Pancreas (tissue), 10 donors: ENCODE results near the gene PDE2A. TPM values are rescaled to one million over a fixed set of nuclear protein-coding genes. Genes with fewer than 3 reads are reported as not detected.

Experiments
- ATAC-seq, 4 donors: fragments of 200-7000 bp; cut with Tn5 transposase; one replicate each; pipeline versions ENCODE4 v1.8.0 to v1.9.1; 2020; ENCODE audit warnings: mild to moderate bottlenecking in 4 of 4, moderate library complexity in 4 of 4
- DNase-seq, 6 donors: peaks; one replicate each; pipeline ENCODE4 v3.0.0-alpha.2; 2020
- FAIRE-seq: peaks from 2 replicates; lab custom pipeline; 2012; peaks lifted over from hg19 to GRCh38; lab: Jason Lieb, UNC
- H3K27ac ChIP-seq, 4 donors: fragments of 200-600 bp; sonication (generic); 1 replicate in 3 of 4; 2 replicates in 1 of 4; pipeline versions ENCODE4 v1.5.0 to v1.8.0; 2020
- H3K27me3 ChIP-seq, 4 donors: fragments of 200-600 bp; one replicate each; pipeline ENCODE4 v1.8.0; 2021
- H3K36me3 ChIP-seq, 3 donors: fragments of 200-600 bp; sonication (generic) in 1 of 3; one replicate each; pipeline versions ENCODE4 v1.5.0 to v1.8.0; 2020 to 2021
- H3K4me1 ChIP-seq, 3 donors: fragments of 200-600 bp; one replicate each; pipeline ENCODE4 v1.8.0; 2021
- H3K4me3 ChIP-seq, 4 donors: fragments of 200-600 bp; sonication (generic) in 2 of 4; one replicate each; pipeline versions ENCODE4 v1.5.0 to v1.8.0; 2020 to 2021
- H3K9me3 ChIP-seq, 4 donors: fragments of 200-600 bp; one replicate each; pipeline ENCODE4 v1.8.0; 2021
- CTCF ChIP-seq, 4 donors: fragments of 200-600 bp; sonication (generic) in 3 of 4; IDR thresholded peaks; one replicate each; pipeline versions ENCODE4 v1.5.0 to v1.8.0; 2021; ENCODE audit warnings: antibody characterized with exemption in 4 of 4
- WGBS, 2 donors: extraction: QIAGEN DNeasy Blood & Tissue Kit; methylation state at CpG; one replicate each; pipeline ENCODE4 v1.1.7; 2013; 5-methylcytosine and 5-hydroxymethylcytosine counted together
- intact Hi-C, 3 donors: fragments of 100-400 bp; cut with DNase I; formaldehyde crosslinking; loops; one replicate each; pipeline versions ENCODE4 v1.11.1 to v1.14.2; 2022
- polyA plus RNA-seq, 2 donors: library from polyadenylated mRNA; stranded (reverse); fragments of 200-250 nt; gene quantifications; one replicate each; pipeline ENCODE4 v1.2.3, GENCODE V29; 2013
- total RNA-seq, 6 donors: library from RNA; stranded (reverse); fragmentation: NEBNext Ultra II Directional in 4 of 6; extraction: Animal tissue kit (Norgen Biotek cat#: 25700) in 4 of 6; gene quantifications; one replicate each; pipeline versions ENCODE4 v1.2.1 to v1.2.4, GENCODE V29; 2021 to 2023
- donor health status: healthy with polysubstance abuse.
- donor health status: DM: no; HTN: no; CAD: no; lungs with moderate emphysema.
- donor health status: DM: no; HTN: no; CAD: no.
- donor health status: control.
- donor health status: control.
- donor health status: Bipolar disorder and iron deficiency.
- donor health status: DM: yes; HTN: yes; CAD: no.
- donor health status: DM: no; HTN: no; CAD: no.
- donor health status: DM: no; HTN: no; CAD: no.
- donor health status: DM: yes; HTN: yes; CAD: no.

PDE2A gene
- total and polyA plus RNA-seq, 8 donors = 2.1 to 16.3 (median 4.1) TPM

- Histone ChIP-seq H3K27ac (no peak overlapping the region), H3K4me3 (no peak overlapping the region), H3K4me1 (no peaks in the 10 kb centered on the region), H3K27me3 (no peaks in the 10 kb centered on the region), H3K36me3 (no peaks in the 10 kb centered on the region), H3K9me3 (no peaks in the 10 kb centered on the region)
- no peak for DNase-seq
- 52 to 58% methylated on average over 8 of the region's 8 CpGs for WGBS, 2 donors
- intact Hi-C loops = no loop called here
- no peak for TF ChIP-seq CTCF (IDR thresholded peaks at IDR 0.05)
- ATAC-seq = no peak
- FAIRE-seq = no peak
Measured at GRCh38 chr11:72671152-72672099, 2.8 kb downstream of the PDE2A start.

GRCh38 chr11:72670041-72670440 is 4.2 kb downstream of the PDE2A start:
- Histone ChIP-seq H3K9me3 (no peaks in the 10 kb centered on the region), H3K27me3 (no peaks in the 10 kb centered on the region), H3K4me3 (no peak overlapping the region), H3K27ac (no peak overlapping the region), H3K36me3 (no peaks in the 10 kb centered on the region), H3K4me1 (no peaks in the 10 kb centered on the region)
- WGBS, 2 donors = 39 to 40% methylated on average over 4 of the region's 4 CpGs
- no peak for FAIRE-seq
- intact Hi-C loops = no loop called here
- no peak for TF ChIP-seq CTCF (IDR thresholded peaks at IDR 0.05)
- DNase-seq = no peak
- ATAC-seq = no peak

- ATAC-seq = no peak
- Histone ChIP-seq H3K36me3 (no peaks in the 10 kb centered on the region), H3K9me3 (no peaks in the 10 kb centered on the region), H3K27me3 (no peaks in the 10 kb centered on the region), H3K4me3 (no peak overlapping the region), H3K27ac (no peak overlapping the region), H3K4me1 (no peaks in the 10 kb centered on the region)
- intact Hi-C loops = no loop called here
- DNase-seq = no peak
- TF ChIP-seq CTCF (IDR thresholded peaks at IDR 0.05) = no peak
- FAIRE-seq = no peak
- WGBS, 2 donors = 73 to 79% methylated on average over 8 of the region's 8 CpGs
Measured at GRCh38 chr11:72669527-72669926, 4.7 kb downstream of the PDE2A start.

- ATAC-seq = no peak
- no peak for DNase-seq
- no peak overlapping the region for H3K27ac ChIP-seq
- 65 to 67% methylated on average over 7 of the region's 7 CpGs for WGBS, 2 donors
- TF ChIP-seq CTCF (IDR thresholded peaks at IDR 0.05) = no peak
- no peaks in the 10 kb centered on the region for H3K36me3 ChIP-seq
- intact Hi-C loops = no loop called here
- FAIRE-seq = no peak
- no peak overlapping the region for H3K4me3 ChIP-seq
- no peaks in the 10 kb centered on the region for H3K4me1 ChIP-seq
- H3K9me3 ChIP-seq = no peaks in the 10 kb centered on the region
- H3K27me3 ChIP-seq = no peaks in the 10 kb centered on the region
Measured at GRCh38 chr11:72668629-72669347, 5.4 kb downstream of the PDE2A start.
